Measurements from ENCODE around the gene LRRC66. TPM values are rescaled to one million over a fixed set of nuclear protein-coding genes. Genes with fewer than 3 reads are reported as not detected.

LRRC66 gene
- total RNA-seq, 1 donor from 2014 or later: 1.0 TPM

DNA sequence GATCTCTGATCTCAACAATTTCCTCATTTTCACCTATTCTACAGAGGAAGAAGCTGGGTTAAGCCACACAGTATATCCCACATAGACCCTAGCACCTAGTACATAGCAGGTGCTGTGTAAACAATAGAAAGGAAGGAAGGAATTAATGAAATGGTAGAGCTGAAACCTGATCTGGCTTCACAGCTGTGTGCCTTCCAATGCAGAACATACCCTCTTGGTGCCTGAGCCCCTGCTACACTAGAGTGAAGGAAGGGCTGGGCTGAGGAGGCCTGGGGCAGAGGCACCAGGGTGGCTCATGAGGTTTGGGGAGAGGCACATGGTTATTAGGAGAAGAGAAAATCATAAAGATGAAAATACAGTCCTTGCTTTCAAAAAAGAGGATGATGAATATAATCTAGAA, 21.3 kb downstream of the LRRC66 start:
- peaks cover 0 to 14% (median 0%) of the 10 kb centered on the region in 3 donors for H3K36me3 ChIP-seq (ENCODE audit: control insufficient read depth in 3 of 3, insufficient read depth in 3 of 3, low read length in 3 of 3)
- H3K9me3 ChIP-seq (ENCODE audit: control insufficient read depth in 3 of 3, low read length in 3 of 3): no peaks in the 10 kb centered on the region
- no peaks in the 10 kb centered on the region for H3K4me1 ChIP-seq (ENCODE audit: control insufficient read depth in 3 of 3, insufficient read depth in 3 of 3, low read length in 3 of 3)
- no peaks in the 10 kb centered on the region for H3K27me3 ChIP-seq (ENCODE audit: control insufficient read depth in 3 of 3, insufficient read depth in 3 of 3, low read length in 3 of 3)
- H3K9ac ChIP-seq (ENCODE audit: low read depth in 1 of 3, low read length in 3 of 3): no peak overlapping the region
- no peak overlapping the region for H3K4me3 ChIP-seq (ENCODE audit: low read length in 3 of 3)
- H3K27ac ChIP-seq (ENCODE audit: low read depth, low read length): no peak overlapping the region

DNA sequence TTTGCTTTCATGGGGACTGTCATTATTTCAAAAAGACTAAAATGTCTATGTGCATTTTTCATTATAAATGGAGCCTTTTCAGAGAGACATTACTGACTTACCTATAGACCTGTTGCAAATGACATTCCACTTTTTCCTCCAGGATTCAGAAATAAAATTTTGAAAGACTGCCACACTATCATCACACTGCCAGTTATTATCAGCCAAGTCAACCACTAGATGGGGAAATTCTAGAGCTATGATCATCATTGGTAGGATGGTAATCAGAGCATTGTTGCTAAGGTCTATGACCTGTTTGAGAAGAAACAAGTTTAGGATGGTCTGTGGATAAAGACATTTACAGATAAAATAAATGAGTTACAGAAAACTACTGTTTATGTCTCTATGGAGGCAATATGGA, 22.5 kb downstream of the LRRC66 start:
- Histone ChIP-seq H3K4me3 (ENCODE audit: low read length in 3 of 3) (no peak overlapping the region), H3K9me3 (ENCODE audit: control insufficient read depth in 3 of 3, low read length in 3 of 3) (no peaks in the 10 kb centered on the region), H3K9ac (ENCODE audit: low read depth in 1 of 3, low read length in 3 of 3) (no peak overlapping the region), H3K27ac (ENCODE audit: low read depth, low read length) (no peak overlapping the region), H3K36me3 (ENCODE audit: control insufficient read depth in 3 of 3, insufficient read depth in 3 of 3, low read length in 3 of 3) (peaks cover 0 to 14% (median 0%) of the 10 kb centered on the region in 3 donors), H3K27me3 (ENCODE audit: control insufficient read depth in 3 of 3, insufficient read depth in 3 of 3, low read length in 3 of 3) (no peaks in the 10 kb centered on the region), H3K4me1 (ENCODE audit: control insufficient read depth in 3 of 3, insufficient read depth in 3 of 3, low read length in 3 of 3) (no peaks in the 10 kb centered on the region)

DNA sequence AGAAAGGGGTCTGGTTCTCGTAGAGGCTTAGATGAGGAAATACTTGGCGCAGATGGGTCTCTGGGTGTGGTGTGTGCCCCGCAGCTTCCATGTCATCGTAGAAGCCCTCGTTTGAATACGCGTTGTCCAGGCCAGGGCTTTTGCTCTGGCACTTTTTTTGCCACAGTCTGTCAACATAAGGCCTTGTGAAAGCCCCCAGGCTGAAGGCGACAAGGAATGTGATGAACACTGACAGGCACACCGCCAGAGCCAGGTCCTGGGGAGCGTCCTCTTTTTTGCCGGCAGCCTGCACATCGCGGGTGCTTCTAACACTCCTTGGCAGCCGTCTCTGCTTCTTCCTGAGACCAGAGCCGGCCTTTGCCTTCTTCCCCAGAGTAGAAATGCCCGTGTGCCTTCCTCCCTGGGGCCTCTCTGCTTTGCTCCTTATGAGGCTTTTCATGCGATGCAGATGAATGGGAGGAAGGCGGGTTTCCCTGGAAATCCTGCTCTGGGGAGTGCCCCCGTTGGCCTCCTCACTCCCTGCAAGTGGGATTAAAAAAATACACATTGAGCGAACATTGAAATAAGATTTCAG, 24.4 kb downstream of the LRRC66 start:
- H3K36me3 ChIP-seq (ENCODE audit: control insufficient read depth in 3 of 3, insufficient read depth in 3 of 3, low read length in 3 of 3): peaks cover 0 to 9% (median 0%) of the 10 kb centered on the region in 3 donors
- H3K4me1 ChIP-seq (ENCODE audit: control insufficient read depth in 3 of 3, insufficient read depth in 3 of 3, low read length in 3 of 3): no peaks in the 10 kb centered on the region
- H3K9me3 ChIP-seq (ENCODE audit: control insufficient read depth in 3 of 3, low read length in 3 of 3): no peaks in the 10 kb centered on the region

DNA sequence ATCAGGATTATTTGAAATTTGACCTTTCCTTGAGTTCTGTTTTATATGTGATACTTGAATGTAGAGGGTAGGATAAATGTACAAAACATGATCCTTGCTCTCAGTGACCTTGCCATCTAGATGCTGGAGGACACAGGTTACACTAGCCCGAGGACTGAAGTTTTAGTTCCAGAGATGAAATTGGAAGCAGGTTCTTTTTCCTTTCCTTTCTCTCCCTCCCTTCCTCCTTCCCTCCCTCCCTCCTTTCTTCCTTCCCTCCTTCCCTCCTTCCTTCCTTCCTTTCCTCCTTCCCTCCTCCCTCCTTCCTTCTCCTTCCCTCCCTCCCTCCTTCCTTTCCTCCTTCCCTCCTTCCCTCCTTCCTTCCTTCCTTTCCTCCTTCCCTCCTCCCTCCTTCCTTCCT, 54.3 kb downstream of the LRRC66 start:
- Histone ChIP-seq H3K9ac (ENCODE audit: low read depth in 1 of 3, low read length in 3 of 3) (no peak overlapping the region), H3K27me3 (ENCODE audit: control insufficient read depth in 3 of 3, insufficient read depth in 3 of 3, low read length in 3 of 3) (no peaks in the 10 kb centered on the region), H3K4me1 (ENCODE audit: control insufficient read depth in 3 of 3, insufficient read depth in 3 of 3, low read length in 3 of 3) (no peaks in the 10 kb centered on the region), H3K9me3 (ENCODE audit: control insufficient read depth in 3 of 3, low read length in 3 of 3) (no peaks in the 10 kb centered on the region), H3K36me3 (ENCODE audit: control insufficient read depth in 3 of 3, insufficient read depth in 3 of 3, low read length in 3 of 3) (no peaks in the 10 kb centered on the region), H3K27ac (ENCODE audit: low read depth, low read length) (no peak overlapping the region), H3K4me3 (ENCODE audit: low read length in 3 of 3) (no peak overlapping the region)

More for the DNA sequence above, 24.4 kb downstream of the LRRC66 start:
- Histone ChIP-seq H3K9ac (ENCODE audit: low read depth in 1 of 3, low read length in 3 of 3) (no peak overlapping the region), H3K27me3 (ENCODE audit: control insufficient read depth in 3 of 3, insufficient read depth in 3 of 3, low read length in 3 of 3) (no peaks in the 10 kb centered on the region), H3K4me3 (ENCODE audit: low read length in 3 of 3) (no peak overlapping the region), H3K27ac (ENCODE audit: low read depth, low read length) (no peak overlapping the region)

DNA sequence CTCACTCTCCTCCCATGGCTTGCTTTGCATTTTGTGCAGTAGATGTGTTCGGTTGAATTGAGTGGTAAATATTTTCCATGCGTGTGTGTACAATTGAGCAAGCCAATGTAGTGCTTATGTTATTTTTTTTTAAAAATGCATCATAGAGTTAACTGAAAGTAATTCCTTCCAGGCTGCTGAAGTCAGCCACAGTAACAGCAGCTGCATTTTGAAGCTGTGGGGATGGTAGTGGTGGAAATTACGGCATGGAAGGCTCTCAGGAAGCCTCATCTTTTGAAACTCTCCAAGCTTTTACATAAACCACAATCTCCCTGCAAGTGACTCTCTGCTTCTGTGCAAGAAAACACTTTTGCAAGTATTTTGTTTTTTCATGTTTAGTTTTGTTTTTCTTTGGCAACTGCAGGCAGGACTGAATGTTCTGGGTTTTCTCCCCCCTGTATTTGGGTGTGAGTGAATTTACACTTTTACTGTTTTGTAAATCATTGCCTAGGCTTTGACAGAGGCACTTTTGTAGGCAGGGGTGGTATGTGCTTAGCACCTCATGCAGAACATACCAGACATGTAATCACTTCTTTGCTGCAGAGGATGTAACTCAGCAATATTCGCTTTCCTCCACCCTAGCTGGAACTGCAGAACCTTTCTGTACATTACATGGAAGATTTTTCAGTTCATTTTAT, 56.2 kb downstream of the LRRC66 start:
- Histone ChIP-seq H3K27ac (ENCODE audit: low read depth, low read length) (no peak overlapping the region), H3K4me1 (ENCODE audit: control insufficient read depth in 3 of 3, insufficient read depth in 3 of 3, low read length in 3 of 3) (no peaks in the 10 kb centered on the region), H3K9ac (ENCODE audit: low read depth in 1 of 3, low read length in 3 of 3) (no peak overlapping the region)

DNA sequence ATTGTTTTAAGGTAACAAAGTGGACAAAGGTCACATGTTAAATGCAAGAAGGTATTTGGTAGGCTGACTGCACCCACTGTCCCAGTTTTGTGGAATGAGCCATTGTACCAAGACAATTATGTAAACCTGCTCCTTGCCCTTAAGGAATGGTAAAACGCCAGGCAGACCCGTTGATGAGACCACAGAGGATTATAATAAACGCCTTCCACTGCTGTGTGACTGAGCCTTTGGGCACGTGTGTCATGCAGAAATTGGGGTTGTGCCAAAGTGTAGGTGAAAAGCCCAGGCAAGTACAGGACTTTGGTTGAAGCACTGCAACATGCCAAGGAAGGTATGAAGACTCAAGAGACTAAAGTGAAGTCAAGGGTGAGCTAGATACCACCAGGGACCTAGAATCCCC, 59.7 kb downstream of the LRRC66 start:
- Histone ChIP-seq H3K4me3 (ENCODE audit: low read length in 3 of 3) (no peak overlapping the region), H3K4me1 (ENCODE audit: control insufficient read depth in 3 of 3, insufficient read depth in 3 of 3, low read length in 3 of 3) (no peaks in the 10 kb centered on the region), H3K27ac (ENCODE audit: low read depth, low read length) (no peak overlapping the region)

More for the DNA sequence above, 56.2 kb downstream of the LRRC66 start:
- H3K27me3 ChIP-seq (ENCODE audit: control insufficient read depth in 3 of 3, insufficient read depth in 3 of 3, low read length in 3 of 3): no peaks in the 10 kb centered on the region
- H3K36me3 ChIP-seq (ENCODE audit: control insufficient read depth in 3 of 3, insufficient read depth in 3 of 3, low read length in 3 of 3): no peaks in the 10 kb centered on the region
- no peaks in the 10 kb centered on the region for H3K9me3 ChIP-seq (ENCODE audit: control insufficient read depth in 3 of 3, low read length in 3 of 3)
- no peak overlapping the region for H3K4me3 ChIP-seq (ENCODE audit: low read length in 3 of 3)

DNA sequence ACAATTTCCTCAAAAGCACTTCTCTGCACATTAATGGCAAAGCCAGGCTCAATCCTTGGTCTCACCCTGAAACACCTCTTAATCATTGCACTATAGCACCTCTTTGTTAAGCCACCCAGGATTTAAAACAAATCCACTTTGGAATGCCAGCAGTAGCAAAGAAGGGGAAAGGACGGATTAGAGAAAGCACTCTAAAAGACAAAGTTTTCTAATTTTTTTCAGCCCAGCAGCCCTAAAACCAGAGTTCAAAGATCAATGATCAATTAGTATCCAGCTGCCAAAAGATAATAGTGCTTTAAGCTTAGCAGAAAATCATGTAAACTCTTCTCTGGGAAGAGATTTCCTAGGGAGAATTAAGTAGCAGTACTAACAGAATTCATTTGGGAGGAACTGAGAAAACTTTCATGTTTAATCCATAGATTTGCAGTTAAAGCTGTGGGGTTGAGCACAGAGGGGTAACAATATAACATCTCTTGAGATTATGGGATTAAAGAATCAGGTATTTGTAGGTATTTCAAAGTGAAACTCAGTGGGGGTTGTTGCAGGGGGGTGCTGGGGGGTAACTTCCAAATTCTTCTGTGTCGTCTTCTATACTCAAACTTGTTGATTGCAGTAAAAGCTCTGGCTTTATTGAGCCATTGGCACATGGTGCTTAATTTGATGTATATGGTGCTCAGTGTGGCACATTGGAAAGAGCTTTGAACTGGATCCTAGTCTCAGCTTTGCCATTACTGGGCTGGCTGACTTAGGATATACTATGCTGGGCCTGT, 61.8 kb downstream of the LRRC66 start:
- Histone ChIP-seq H3K9ac (ENCODE audit: low read depth in 1 of 3, low read length in 3 of 3) (no peak overlapping the region), H3K36me3 (ENCODE audit: control insufficient read depth in 3 of 3, insufficient read depth in 3 of 3, low read length in 3 of 3) (no peaks in the 10 kb centered on the region), H3K4me1 (ENCODE audit: control insufficient read depth in 3 of 3, insufficient read depth in 3 of 3, low read length in 3 of 3) (no peaks in the 10 kb centered on the region), H3K27ac (ENCODE audit: low read depth, low read length) (no peak overlapping the region), H3K9me3 (ENCODE audit: control insufficient read depth in 3 of 3, low read length in 3 of 3) (no peaks in the 10 kb centered on the region), H3K27me3 (ENCODE audit: control insufficient read depth in 3 of 3, insufficient read depth in 3 of 3, low read length in 3 of 3) (no peaks in the 10 kb centered on the region), H3K4me3 (ENCODE audit: low read length in 3 of 3) (no peak overlapping the region)

More for the DNA sequence above, 59.7 kb downstream of the LRRC66 start:
- Histone ChIP-seq H3K36me3 (ENCODE audit: control insufficient read depth in 3 of 3, insufficient read depth in 3 of 3, low read length in 3 of 3) (no peaks in the 10 kb centered on the region), H3K9me3 (ENCODE audit: control insufficient read depth in 3 of 3, low read length in 3 of 3) (no peaks in the 10 kb centered on the region), H3K27me3 (ENCODE audit: control insufficient read depth in 3 of 3, insufficient read depth in 3 of 3, low read length in 3 of 3) (no peaks in the 10 kb centered on the region), H3K9ac (ENCODE audit: low read depth in 1 of 3, low read length in 3 of 3) (no peak overlapping the region)

Small RNA genes within 50 kb of the gene (small RNA-seq; reads per million reads assigned to genes)
- gene AC104784.1: not detected

Other genes with a start within 250 kb of the LRRC66 start
- 28.2 TPM for gene DCUN1D4, start 177.2 kb downstream of the LRRC66 start, total RNA-seq
- 75.7 TPM for gene SGCB, start 17.9 kb upstream of the LRRC66 start, total RNA-seq
- gene SPATA18, start 30.9 kb upstream of the LRRC66 start, total RNA-seq: 0.52 TPM